DOHH2 (cell line): ENCODE data around the gene RASA3.

ENCODE experiments used
- H3F3A ChIP-seq: fragments of 200-600 bp; sonication (generic), shearing (Covaris generic); 2 replicates; pipeline ENCODE4 v1.6.0; 2016; ENCODE audit warnings: antibody characterized with exemption, mild to moderate bottlenecking; ENCODE audit not compliant: control insufficient read depth, insufficient read depth
- H3K27ac ChIP-seq: fragments of 200-600 bp; sonication (generic); 2 replicates; pipeline ENCODE4 v1.5.1; 2014; ENCODE audit warnings: low read depth, mild to moderate bottlenecking, low read length, moderate library complexity
- H3K27me3 ChIP-seq: fragments of 200-600 bp; sonication (generic); 2 replicates; pipeline ENCODE4 v1.6.1; 2014; ENCODE audit warnings: mild to moderate bottlenecking, low read length, mixed read lengths; ENCODE audit not compliant: control insufficient read depth
- H3K36me3 ChIP-seq: fragments of 200-600 bp; sonication (generic); 2 replicates; pipeline ENCODE4 v1.6.1; 2014; ENCODE audit warnings: mild to moderate bottlenecking, low read length, moderate library complexity, mixed read lengths; ENCODE audit not compliant: control insufficient read depth
- H3K4me1 ChIP-seq: fragments of 200-600 bp; sonication (generic); 2 replicates; pipeline ENCODE4 v1.6.1; 2014; ENCODE audit warnings: mild to moderate bottlenecking, low read length, mixed read lengths; ENCODE audit not compliant: control insufficient read depth
- H3K4me2 ChIP-seq: fragments of 200-600 bp; sonication (generic); 2 replicates; pipeline ENCODE4 v1.6.0; 2014; ENCODE audit warnings: mild to moderate bottlenecking, low read length, moderate library complexity
- H3K4me3 ChIP-seq: fragments of 200-600 bp; sonication (generic); 2 replicates; pipeline ENCODE4 v1.5.1; 2014; ENCODE audit warnings: mild to moderate bottlenecking, low read length, mixed read lengths
- H3K79me2 ChIP-seq: fragments of 200-600 bp; sonication (generic); 2 replicates; pipeline ENCODE4 v1.6.1; 2014; ENCODE audit warnings: mild to moderate bottlenecking, low read length, mixed read lengths; ENCODE audit not compliant: control insufficient read depth
- H3K9me2 ChIP-seq: fragments of 200-600 bp; sonication (generic); replicated peaks from 2 replicates; pipeline ENCODE4 v1.6.1; 2014; ENCODE audit warnings: mild to moderate bottlenecking, low read length, mixed read lengths; ENCODE audit not compliant: control insufficient read depth
- H3K9me3 ChIP-seq: fragments of 200-600 bp; sonication (generic); 2 replicates; pipeline ENCODE4 v1.6.1; 2014; ENCODE audit warnings: antibody characterized with exemption, low read length, mixed read lengths; ENCODE audit not compliant: control insufficient read depth, insufficient read depth
- H4K20me1 ChIP-seq: fragments of 200-600 bp; sonication (generic); 2 replicates; pipeline ENCODE4 v1.6.0; 2014; ENCODE audit warnings: low read depth, mild to moderate bottlenecking, antibody characterized with exemption, low read length, moderate library complexity; ENCODE audit not compliant: control insufficient read depth, insufficient read depth
- EZH2phosphoT487 ChIP-seq: fragments of 200-600 bp; sonication (generic); IDR thresholded peaks from 2 replicates; pipeline ENCODE4 v1.6.1; 2017; ENCODE audit warnings: borderline replicate concordance, mild to moderate bottlenecking, antibody characterized with exemption, low read length, moderate library complexity, mixed read lengths
- TF ChIP-seq, protein P1 (sequence below): fragments of 200-600 bp; sonication (generic); IDR thresholded peaks from one replicate; pipeline ENCODE4 v1.5.1; 2014; ENCODE audit warnings: antibody characterized with exemption, mild to moderate bottlenecking, low read depth, low read length; ENCODE audit not compliant: poor library complexity, severe bottlenecking

The RASA3 gene

DNA sequence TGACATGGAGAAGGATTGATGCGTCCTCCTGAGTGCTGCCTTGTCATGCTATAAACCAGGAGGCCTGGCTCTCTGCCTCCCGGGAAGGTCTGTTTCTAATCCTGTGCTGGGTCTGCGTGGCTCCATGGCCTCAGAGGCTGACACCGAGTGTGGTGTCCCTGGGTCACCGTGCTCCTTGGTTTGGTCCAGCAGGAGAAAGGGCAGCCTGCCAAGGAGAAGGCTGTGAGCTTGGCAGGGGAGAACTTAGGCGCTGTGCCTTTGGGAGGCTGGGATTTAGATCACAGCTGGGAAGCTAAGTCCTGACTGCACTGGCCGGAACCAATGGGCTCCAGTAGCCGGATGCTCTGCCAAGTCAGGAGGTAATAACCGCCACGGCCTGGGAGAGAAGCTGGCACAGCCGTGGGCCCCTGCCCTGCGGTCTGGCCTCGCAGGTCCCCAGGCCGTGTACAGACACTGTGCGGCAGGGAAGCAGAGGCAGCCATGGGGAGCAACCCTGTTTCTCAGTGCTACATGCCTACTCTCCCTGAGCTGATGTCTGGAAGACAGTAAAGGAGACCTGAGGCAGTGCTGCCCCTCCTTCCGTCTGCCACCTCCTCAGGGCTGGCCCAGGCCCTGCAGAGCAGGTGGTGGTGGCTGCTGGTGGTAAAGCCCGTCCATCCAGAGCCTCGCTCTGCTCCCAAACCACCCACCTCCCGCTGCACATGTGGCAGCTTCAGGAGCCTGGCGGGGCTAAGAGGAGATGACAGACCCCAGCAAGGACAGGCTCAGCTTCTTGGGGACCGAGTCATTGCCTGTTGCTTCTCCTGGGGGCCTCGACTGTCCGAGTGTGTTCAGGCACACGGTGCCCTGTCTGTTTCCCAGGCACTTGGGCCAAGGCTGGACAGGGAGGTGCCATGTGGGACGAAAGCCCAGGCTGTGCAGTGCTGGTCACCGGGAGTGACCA is 203.5 kb downstream of the RASA3 start:
- Histone ChIP-seq H3K4me2 (no peak overlapping the region), H3K4me1 (no peaks in the 10 kb centered on the region), H4K20me1 (no peaks in the 10 kb centered on the region), H3K4me3 (no peak overlapping the region), H3F3A (no peaks in the 10 kb centered on the region), H3K27me3 (no peaks in the 10 kb centered on the region), H3K36me3 (no peaks in the 10 kb centered on the region), H3K27ac (no peak overlapping the region), H3K9me2 (no peaks in the 10 kb centered on the region), H3K9me3 (no peaks in the 10 kb centered on the region), H3K79me2 (no peaks in the 10 kb centered on the region)
- no peak for TF ChIP-seq EZH2phosphoT487
- TF ChIP-seq, protein P1, sequence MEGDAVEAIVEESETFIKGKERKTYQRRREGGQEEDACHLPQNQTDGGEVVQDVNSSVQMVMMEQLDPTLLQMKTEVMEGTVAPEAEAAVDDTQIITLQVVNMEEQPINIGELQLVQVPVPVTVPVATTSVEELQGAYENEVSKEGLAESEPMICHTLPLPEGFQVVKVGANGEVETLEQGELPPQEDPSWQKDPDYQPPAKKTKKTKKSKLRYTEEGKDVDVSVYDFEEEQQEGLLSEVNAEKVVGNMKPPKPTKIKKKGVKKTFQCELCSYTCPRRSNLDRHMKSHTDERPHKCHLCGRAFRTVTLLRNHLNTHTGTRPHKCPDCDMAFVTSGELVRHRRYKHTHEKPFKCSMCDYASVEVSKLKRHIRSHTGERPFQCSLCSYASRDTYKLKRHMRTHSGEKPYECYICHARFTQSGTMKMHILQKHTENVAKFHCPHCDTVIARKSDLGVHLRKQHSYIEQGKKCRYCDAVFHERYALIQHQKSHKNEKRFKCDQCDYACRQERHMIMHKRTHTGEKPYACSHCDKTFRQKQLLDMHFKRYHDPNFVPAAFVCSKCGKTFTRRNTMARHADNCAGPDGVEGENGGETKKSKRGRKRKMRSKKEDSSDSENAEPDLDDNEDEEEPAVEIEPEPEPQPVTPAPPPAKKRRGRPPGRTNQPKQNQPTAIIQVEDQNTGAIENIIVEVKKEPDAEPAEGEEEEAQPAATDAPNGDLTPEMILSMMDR = no peak
